Fibroblast of skin of left quadriceps (primary cell): ENCODE measurements around the gene ABCB4.
"Not testable (repeated sequence)": the region's sequence is repeated elsewhere in the genome, so short reads cannot be mapped to it uniquely, and the experiment has no call there.

ENCODE experiments used
- DNase-seq, 2 experiments: peaks; one replicate each; pipeline ENCODE4 v3.0.0-alpha.2; 2013; ENCODE audit warnings: low read depth in 2 of 2

ABCB4 gene

GRCh38 chr7:87476179-87476557, 688 bp upstream of the ABCB4 start:
- no peak for DNase-seq

DNA sequence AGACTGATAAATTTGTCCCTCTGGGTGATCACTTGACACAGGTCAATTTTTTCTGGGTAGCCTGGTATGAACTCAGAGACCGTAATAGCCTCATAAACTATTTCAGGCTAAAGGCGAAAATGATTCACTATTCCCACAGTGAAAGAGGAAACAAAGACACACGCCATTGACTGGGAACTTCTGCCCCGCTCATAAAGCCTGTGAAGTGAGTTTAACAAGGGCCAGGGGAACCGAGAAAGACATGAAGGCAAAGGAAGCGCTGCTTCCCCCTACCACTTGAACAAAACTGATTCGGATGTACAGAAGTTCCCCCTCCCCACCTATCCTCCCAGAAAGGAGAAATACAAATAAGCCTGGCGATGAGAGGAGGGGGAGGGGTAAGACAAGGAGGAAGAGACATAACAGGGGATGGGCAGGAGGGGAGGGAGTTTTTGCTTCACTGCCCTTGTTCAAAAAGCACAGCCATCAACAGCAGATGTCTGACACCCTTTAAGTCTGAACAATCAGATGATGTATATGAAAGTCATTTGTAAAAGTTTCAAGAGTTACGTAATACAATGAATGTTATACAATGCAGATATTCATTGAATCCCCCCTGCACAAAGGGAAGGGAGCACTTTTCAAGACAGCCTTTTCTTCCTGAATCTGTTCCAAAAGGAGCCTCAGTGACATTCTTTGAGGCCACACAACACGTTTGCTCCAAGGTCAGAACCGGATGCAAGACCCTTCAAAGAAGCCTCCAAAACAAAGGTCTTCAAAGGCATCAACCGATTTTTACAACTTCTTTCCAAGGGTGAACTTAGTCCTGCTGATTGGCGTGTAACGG, 734 bp downstream of the ABCB4 start:
- peak in 1 of 2 experiments; percentile 22 for DNase-seq

- no peak for DNase-seq
Measured at GRCh38 chr7:87473986-87474385, 1.5 kb downstream of the ABCB4 start.

DNA sequence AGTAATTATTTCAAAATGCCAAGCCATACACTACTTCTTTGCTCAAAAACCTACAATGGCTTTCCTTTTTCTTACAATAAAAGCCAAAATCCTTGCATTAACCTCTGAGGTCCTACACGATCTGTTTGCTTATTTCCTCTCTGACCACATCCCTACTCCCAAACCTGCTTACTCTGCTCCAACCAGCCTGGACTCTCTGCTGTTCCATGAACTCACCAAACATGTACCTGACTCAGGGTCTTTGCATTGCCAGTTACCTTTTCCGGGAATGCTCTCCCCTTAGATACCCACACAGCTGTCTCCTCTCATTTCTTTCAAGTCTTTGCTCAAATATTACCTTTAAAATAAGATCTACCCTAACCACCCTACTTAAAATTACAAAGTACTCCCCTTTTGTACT, 2.3 kb downstream of the ABCB4 start:
- DNase-seq = no peak

DNA sequence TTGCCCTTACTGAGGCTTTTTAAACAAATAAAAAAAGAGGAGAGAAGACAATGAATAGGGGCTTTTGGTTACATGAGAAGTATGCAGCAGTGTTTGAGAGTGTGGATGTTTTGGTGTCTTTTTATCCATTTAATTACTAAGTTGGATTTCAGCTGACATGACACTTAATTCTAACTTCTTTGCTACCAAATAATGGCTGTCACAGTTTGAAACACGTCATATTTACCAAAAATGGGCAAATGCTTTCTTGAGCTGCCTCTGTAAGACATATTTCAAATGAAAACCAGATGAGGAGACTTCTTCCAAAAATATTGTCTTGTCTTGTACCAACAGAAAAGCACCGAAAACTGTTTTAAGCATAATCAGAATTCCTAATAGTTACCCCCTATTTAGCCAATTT, 4.0 kb downstream of the ABCB4 start:
- no peak for DNase-seq

DNA sequence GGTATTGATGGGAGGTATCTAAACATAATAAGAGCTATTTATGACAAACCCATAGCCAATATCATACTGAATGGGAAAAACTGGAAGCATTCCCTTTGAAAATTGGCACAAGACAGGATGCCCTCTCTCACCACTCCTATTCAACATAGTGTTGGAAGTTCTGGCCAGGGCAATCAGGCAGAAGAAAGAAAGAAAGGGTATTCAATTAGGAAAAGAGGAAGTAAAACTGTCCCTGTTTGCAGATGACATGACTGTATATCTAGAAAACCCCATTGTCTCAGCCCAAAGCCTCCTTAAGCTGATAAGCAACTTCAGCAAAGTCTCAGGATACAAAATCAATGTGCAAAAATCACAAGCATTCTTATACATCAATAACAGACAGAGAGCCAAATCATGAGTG, 6.3 kb downstream of the ABCB4 start:
- not testable (repeated sequence) for DNase-seq

DNA sequence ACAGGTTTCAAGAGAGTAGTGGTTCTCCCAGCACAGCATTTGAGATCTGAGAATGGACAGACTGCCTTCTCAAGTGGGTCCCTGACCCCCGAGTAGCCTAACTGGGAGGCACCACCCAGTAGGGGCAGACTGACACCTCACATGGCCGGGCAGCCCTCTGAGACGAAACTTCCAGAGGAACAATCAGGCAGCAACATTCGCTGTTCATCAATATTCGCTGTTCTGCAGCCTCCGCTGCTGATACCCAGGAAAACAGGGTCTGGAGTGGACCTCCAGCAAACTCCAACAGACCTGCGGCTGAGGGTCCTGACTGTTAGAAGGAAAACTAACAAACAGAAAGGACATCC, 10.0 kb downstream of the ABCB4 start:
- DNase-seq = not testable (repeated sequence)

DNA sequence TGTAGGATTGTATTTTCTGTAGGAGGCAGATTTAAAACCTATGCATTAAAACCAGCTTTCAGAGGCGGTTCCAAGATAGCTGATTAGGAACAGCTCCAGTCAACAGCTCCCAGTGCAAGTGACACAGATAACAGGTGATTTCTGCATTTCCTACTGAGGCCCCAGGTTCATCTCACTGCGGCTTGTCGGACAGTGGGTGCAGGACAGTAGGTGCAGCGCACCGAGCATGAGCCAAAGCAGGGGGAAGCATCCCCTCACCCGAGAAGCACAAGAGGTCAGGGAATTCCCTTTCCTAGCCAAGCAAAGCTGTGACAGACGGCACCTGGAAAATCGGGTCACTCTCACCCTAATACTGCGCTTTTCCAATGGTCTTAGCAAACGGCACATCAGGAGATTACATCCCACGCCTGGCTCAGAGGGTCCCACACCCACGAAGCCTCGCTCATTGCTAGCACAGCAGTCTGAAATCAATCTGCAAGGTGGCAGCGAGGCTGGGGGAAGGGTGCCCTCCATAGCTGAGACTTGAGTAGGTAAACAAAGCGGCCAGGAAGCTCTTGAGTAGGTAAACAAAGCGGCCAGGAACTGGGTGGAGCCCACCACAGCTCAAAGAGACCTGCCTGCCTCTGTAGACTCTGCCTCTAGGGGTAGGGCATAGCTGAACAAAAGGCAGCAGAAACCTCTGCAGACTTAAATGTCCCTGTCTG, 10.5 kb downstream of the ABCB4 start:
- not testable (repeated sequence) for DNase-seq

- DNase-seq = no peak
Measured at GRCh38 chr7:87463982-87464381, 11.5 kb downstream of the ABCB4 start.

DNA sequence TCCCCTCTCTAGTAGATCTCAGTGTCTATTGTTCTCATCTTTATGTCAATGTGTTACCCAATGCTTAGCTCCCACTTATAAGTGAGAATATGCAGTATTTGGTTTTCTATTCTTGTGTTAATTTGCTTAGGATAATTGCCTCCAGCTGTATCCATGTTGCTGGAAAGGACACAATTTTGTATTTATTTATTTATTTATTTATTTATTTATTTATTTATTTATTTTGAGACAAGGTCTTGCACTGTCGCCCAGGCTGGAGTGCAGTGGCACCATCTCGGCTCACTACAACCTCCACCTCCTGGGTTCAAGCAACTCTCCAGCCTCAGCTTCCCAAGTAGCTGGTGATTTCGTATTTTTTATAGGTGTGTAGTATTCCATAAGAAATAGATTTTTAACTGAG, 15.0 kb downstream of the ABCB4 start:
- not testable (repeated sequence) for DNase-seq

- no peak for DNase-seq
Measured at GRCh38 chr7:87459941-87460340, 15.5 kb downstream of the ABCB4 start.

GRCh38 chr7:87458148-87458547, 17.3 kb downstream of the ABCB4 start:
- no peak for DNase-seq

DNA sequence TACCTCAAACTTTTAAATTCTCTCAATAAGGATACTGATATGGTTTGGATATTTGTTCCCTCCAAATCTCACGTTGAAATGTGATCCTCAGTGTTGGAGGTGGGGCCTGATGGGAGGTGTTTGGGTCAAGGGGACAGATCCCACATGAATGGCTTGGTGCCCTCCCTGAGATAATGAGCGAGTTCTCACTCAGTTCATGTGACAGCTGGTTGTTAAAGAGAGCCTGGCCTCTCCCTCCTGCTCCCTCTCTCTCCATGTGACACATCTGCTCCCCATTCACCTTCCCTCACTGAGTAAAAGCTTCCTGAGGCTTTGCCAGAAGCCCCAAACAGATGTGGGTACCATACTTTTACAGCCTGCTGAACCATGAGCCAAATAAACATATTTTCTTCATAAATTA, 19.2 kb downstream of the ABCB4 start:
- no peak for DNase-seq

- DNase-seq = no peak
Measured at GRCh38 chr7:87452279-87452678, 23.2 kb downstream of the ABCB4 start.

GRCh38 chr7:87451187-87451586, 24.3 kb downstream of the ABCB4 start:
- no peak for DNase-seq

DNA sequence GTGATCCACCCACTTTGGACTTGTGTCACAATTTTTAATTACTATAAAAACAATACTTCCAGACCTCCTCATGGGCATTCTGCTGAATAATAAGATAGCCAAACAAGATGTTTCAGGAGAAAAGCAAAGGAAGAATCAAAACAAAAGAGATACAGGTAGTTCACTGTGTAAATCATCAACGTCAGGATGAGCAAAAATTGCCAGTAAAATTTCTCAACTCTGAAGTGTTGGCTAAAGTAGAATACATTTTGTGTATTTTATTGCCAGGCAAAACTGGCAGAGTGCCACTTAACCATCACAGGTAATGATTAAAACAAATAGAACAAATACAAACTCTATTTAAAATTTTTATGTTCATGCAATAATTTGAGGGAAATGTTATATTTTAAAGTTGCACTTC, 24.8 kb downstream of the ABCB4 start:
- DNase-seq = no peak

DNA sequence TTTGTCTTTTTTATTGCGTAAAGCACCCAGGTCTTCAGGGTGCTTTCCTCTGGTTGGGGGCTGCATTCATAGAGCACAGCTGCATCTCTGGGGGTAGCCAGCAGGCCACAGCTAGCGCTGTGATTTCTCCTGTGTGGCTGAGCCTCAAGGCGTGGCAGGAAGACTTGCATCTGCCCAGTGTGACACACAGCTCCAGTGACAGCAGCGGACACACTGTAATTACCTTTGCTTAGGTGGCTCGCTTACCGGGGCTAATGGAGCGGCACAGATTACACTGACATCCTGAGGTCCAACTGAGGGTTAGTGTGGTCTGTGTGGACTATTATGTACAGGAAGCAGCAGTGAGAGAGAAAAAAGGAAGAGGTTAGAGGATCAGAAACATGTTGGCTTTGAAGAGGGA, 27.1 kb downstream of the ABCB4 start:
- DNase-seq = no peak

GRCh38 chr7:87447116-87447635, 28.3 kb downstream of the ABCB4 start:
- peak; percentile 9 to 20 for DNase-seq

GRCh38 chr7:87445897-87446296, 29.6 kb downstream of the ABCB4 start:
- DNase-seq = no peak

- DNase-seq = peak in 1 of 2 experiments; percentile 4
Measured at GRCh38 chr7:87435546-87435945, 39.9 kb downstream of the ABCB4 start.

GRCh38 chr7:87432536-87432935, 42.9 kb downstream of the ABCB4 start:
- DNase-seq = no peak

DNA sequence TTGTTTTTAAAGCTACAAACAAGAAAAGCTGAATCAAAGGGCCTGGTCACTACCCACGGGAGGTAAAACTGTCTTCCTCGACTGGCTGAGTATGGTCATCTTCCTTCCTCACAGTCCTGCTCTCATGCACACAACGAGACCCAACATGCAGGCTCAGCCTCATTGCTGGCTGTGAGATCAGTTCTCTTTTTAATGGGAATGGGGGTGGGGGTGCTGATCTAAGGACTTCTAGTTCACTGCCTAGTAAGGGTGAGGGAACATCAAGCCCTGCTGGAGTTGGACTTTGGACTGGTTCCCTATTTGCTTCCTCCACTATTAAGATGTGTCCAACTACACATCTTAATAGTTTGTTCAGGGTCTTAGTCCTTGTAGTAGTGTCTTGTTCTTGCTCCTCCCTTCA, 48.2 kb downstream of the ABCB4 start:
- no peak for DNase-seq

DNA sequence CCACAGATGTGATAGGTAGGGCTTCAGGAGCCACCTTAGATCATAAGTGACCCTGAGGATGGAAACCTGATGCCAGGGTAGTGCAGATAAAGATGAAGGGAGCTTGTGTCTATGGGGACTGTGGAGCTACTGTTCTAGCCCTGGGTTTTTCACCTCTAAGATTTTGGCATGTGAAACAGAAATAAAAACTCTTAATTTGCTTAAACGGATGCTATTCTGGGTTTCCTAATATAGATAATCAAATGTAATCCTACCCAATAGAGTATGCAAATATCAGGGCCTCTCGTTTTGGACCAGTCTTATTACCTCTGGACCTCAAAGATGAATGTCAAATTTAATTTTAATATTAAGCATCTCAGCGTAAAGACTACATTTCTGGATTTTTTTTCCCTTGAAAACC, 49.3 kb downstream of the ABCB4 start:
- no peak for DNase-seq
